Activated CD4-positive, CD25-positive, alpha-beta regulatory T cell (primary cell): ENCODE results near the gene PWWP3B.
"Not testable (repeated sequence)": the region's sequence is repeated elsewhere in the genome, so short reads cannot be mapped to it uniquely, and the experiment has no call there.

Source experiments
- DNase-seq, 4 experiments: peaks; one replicate each; lab custom pipeline; 2025; lab: John Stamatoyannopoulos, UW

Gene PWWP3B

GRCh38 chrX:106168107-106168506 lies at the start of gene PWWP3B:
Gene PWWP3B, plus strand, starts transcription at chrX:106168305. Its CDS starts 37,128 bp downstream, at chrX:106205433.
- no peak for DNase-seq

GRCh38 chrX:106139048-106139447 lies 29.1 kb upstream of the PWWP3B start:
- no peak for DNase-seq

GRCh38 chrX:106144755-106145639 lies 23.1 kb upstream of the PWWP3B start:
- no peak for DNase-seq

- DNase-seq = no peak
Observed at GRCh38 chrX:106150701-106151100, 17.4 kb upstream of the PWWP3B start.

- no peak for DNase-seq
Observed at GRCh38 chrX:106159861-106160282, 8.2 kb upstream of the PWWP3B start.

GRCh38 chrX:106170318-106170717 lies 2.2 kb downstream of the PWWP3B start:
- DNase-seq = no peak

- DNase-seq = no peak
Observed at GRCh38 chrX:106171293-106171820, 3.3 kb downstream of the PWWP3B start.

- DNase-seq = no peak
Observed at GRCh38 chrX:106177106-106177981, 9.2 kb downstream of the PWWP3B start.

- no peak for DNase-seq
Observed at GRCh38 chrX:106177982-106178321, 9.8 kb downstream of the PWWP3B start.

GRCh38 chrX:106178826-106179225 lies 10.7 kb downstream of the PWWP3B start:
- DNase-seq = no peak

GRCh38 chrX:106183685-106184084 lies 15.6 kb downstream of the PWWP3B start:
- DNase-seq = not testable (repeated sequence)

GRCh38 chrX:106201502-106202178 lies 33.5 kb downstream of the PWWP3B start:
- DNase-seq = no peak

- no peak for DNase-seq
Observed at GRCh38 chrX:106203315-106203714, 35.2 kb downstream of the PWWP3B start.

GRCh38 chrX:106208154-106208553 lies 40.0 kb downstream of the PWWP3B start:
- no peak for DNase-seq
